H9 (cell line): ENCODE measurements around the gene CEP152. TPM values are rescaled to one million over a fixed set of nuclear protein-coding genes. Genes with fewer than 3 reads are reported as not detected.

Source experiments
- DNase-seq: peaks from one replicate; pipeline ENCODE4 v3.0.0-alpha.2; 2017
- H2AFZ ChIP-seq: one replicate; pipeline ENCODE4 v1.6.1; 2013; ENCODE audit warnings: mild to moderate bottlenecking, low read length, control low read depth, moderate library complexity
- H2AK5ac ChIP-seq: 2 replicates; pipeline ENCODE4 v1.6.1; 2013; ENCODE audit warnings: low read length, control low read depth, mixed read lengths; ENCODE audit not compliant: insufficient read length
- H2BK120ac ChIP-seq: one replicate; pipeline ENCODE4 v1.6.1; 2013; ENCODE audit warnings: low read depth, mild to moderate bottlenecking, low read length, control low read depth, inconsistent platforms; ENCODE audit not compliant: poor library complexity, severe bottlenecking
- H2BK12ac ChIP-seq: 2 replicates; pipeline ENCODE4 v1.6.1; 2013; ENCODE audit warnings: low read length, control low read depth, mixed read lengths, low read depth; ENCODE audit not compliant: insufficient read length
- H2BK15ac ChIP-seq: 2 replicates; pipeline ENCODE4 v1.6.1; 2013; ENCODE audit warnings: low read depth, low read length, control low read depth
- H2BK20ac ChIP-seq: one replicate; pipeline ENCODE4 v1.6.1; 2013; ENCODE audit warnings: low read depth, mild to moderate bottlenecking, low read length, control low read depth, inconsistent platforms; ENCODE audit not compliant: poor library complexity, severe bottlenecking
- H2BK5ac ChIP-seq: 2 replicates; pipeline ENCODE4 v1.6.1; 2013; ENCODE audit warnings: low read length, control low read depth, mixed read lengths; ENCODE audit not compliant: insufficient read length
- H3K14ac ChIP-seq: 2 replicates; pipeline ENCODE4 v1.6.1; 2013; ENCODE audit warnings: low read length, control low read depth; ENCODE audit not compliant: insufficient read depth
- H3K18ac ChIP-seq: 2 replicates; pipeline ENCODE4 v1.6.1; 2013; ENCODE audit warnings: low read depth, mild to moderate bottlenecking, mixed read lengths, low read length, control low read depth; ENCODE audit not compliant: insufficient read length
- H3K23ac ChIP-seq: 2 replicates; pipeline ENCODE4 v1.6.1; 2013; ENCODE audit warnings: low read length, control low read depth, mixed read lengths, low read depth; ENCODE audit not compliant: insufficient read length
- H3K23me2 ChIP-seq: 2 replicates; pipeline ENCODE4 v1.6.1; 2013; ENCODE audit warnings: low read depth, mild to moderate bottlenecking, mixed read lengths, low read length, control low read depth; ENCODE audit not compliant: insufficient read length, poor library complexity, severe bottlenecking
- H3K27ac ChIP-seq: 2 replicates; pipeline ENCODE4 v1.5.1; 2013; ENCODE audit warnings: low read length, control low read depth, mixed read lengths, low read depth; ENCODE audit not compliant: insufficient read length
- H3K27me3 ChIP-seq: 2 replicates; pipeline ENCODE4 v1.6.1; 2013; ENCODE audit warnings: low read length, control low read depth, inconsistent platforms; ENCODE audit not compliant: insufficient read depth
- H3K4ac ChIP-seq: 2 replicates; pipeline ENCODE4 v1.6.1; 2013; ENCODE audit warnings: low read depth, mild to moderate bottlenecking, control low read depth, inconsistent platforms, low read length, moderate library complexity
- H3K4me1 ChIP-seq: 2 replicates; pipeline ENCODE4 v1.6.1; 2013; ENCODE audit warnings: low read length, control low read depth, inconsistent platforms; ENCODE audit not compliant: insufficient read depth
- H3K4me2 ChIP-seq: 2 replicates; pipeline ENCODE4 v1.6.1; 2013; ENCODE audit warnings: low read length, control low read depth, mixed read lengths; ENCODE audit not compliant: insufficient read length, insufficient read depth
- H3K56ac ChIP-seq: 2 replicates; pipeline ENCODE4 v1.6.1; 2013; ENCODE audit warnings: low read depth, mild to moderate bottlenecking, mixed read lengths, low read length, control low read depth; ENCODE audit not compliant: insufficient read length
- H3K79me1 ChIP-seq: 2 replicates; pipeline ENCODE4 v1.6.1; 2013; ENCODE audit warnings: low read depth, mild to moderate bottlenecking, moderate library complexity, low read length, control low read depth, inconsistent platforms; ENCODE audit not compliant: insufficient read depth, poor library complexity, severe bottlenecking
- H3K79me2 ChIP-seq: 2 replicates; pipeline ENCODE4 v1.6.1; 2013; ENCODE audit warnings: low read length, control low read depth, inconsistent platforms; ENCODE audit not compliant: insufficient read depth
- H3K9ac ChIP-seq: 2 replicates; pipeline ENCODE4 v1.6.1; 2013; ENCODE audit warnings: low read length, control low read depth, mixed read lengths; ENCODE audit not compliant: insufficient read length; ENCODE audit errors: extremely low read depth
- H3K9me3 ChIP-seq: one replicate; pipeline ENCODE4 v1.6.1; 2013; ENCODE audit warnings: low read depth, low read length, inconsistent platforms; ENCODE audit not compliant: control insufficient read depth
- H3T11ph ChIP-seq: one replicate; pipeline ENCODE4 v1.6.1; 2013; ENCODE audit warnings: mild to moderate bottlenecking, low read length, control low read depth, inconsistent platforms
- H4K20me1 ChIP-seq: one replicate; pipeline ENCODE4 v1.6.1; 2013; ENCODE audit not compliant: control insufficient read depth, insufficient read length, insufficient read depth
- H4K5ac ChIP-seq: 2 replicates; pipeline ENCODE4 v1.6.1; 2013; ENCODE audit warnings: low read depth, mild to moderate bottlenecking, mixed read lengths, low read length, control low read depth; ENCODE audit not compliant: insufficient read length
- H4K8ac ChIP-seq: replicated peaks from 2 replicates; pipeline ENCODE4 v1.6.1; 2013; ENCODE audit warnings: low read length, control low read depth, mixed read lengths, low read depth; ENCODE audit not compliant: insufficient read length
- H4K91ac ChIP-seq: 2 replicates; pipeline ENCODE4 v1.6.1; 2013; ENCODE audit warnings: low read depth, mild to moderate bottlenecking, moderate library complexity, mixed read lengths, low read length, control low read depth; ENCODE audit not compliant: insufficient read length
- H3K27ac Mint-ChIP-seq, 3 experiments: 2 replicates in 2 of 3; 3 replicates in 1 of 3; pipeline ENCODE4 v1.8.0; 2020 to 2021; ENCODE audit warnings: mixed read lengths in 3 of 3, mild to moderate bottlenecking in 1 of 3, moderate library complexity in 1 of 3
- H3K27me3 Mint-ChIP-seq: 2 replicates; pipeline ENCODE4 v1.8.0; 2021; ENCODE audit warnings: low read depth, mild to moderate bottlenecking, moderate library complexity, mixed read lengths
- H3K36me3 Mint-ChIP-seq, 3 experiments: 2 replicates in 2 of 3; 3 replicates in 1 of 3; pipeline ENCODE4 v1.8.0; 2020 to 2021; ENCODE audit warnings: low read depth in 3 of 3, mixed read lengths in 3 of 3; ENCODE audit not compliant: insufficient read depth in 1 of 3
- H3K4me1 Mint-ChIP-seq, 2 experiments: 2 replicates each; pipeline ENCODE4 v1.8.0; 2020; ENCODE audit warnings: mixed read lengths in 2 of 2
- H3K4me3 Mint-ChIP-seq, 2 experiments: 2 replicates in 1 of 2; 3 replicates in 1 of 2; pipeline ENCODE4 v1.8.0; 2020 to 2021; ENCODE audit warnings: mild to moderate bottlenecking in 2 of 2, mixed read lengths in 2 of 2, moderate library complexity in 1 of 2
- H3K9me3 Mint-ChIP-seq, 2 experiments: 2 replicates in 1 of 2; 3 replicates in 1 of 2; pipeline ENCODE4 v1.8.0; 2020; ENCODE audit warnings: mild to moderate bottlenecking in 2 of 2, mixed read lengths in 2 of 2, moderate library complexity in 1 of 2
- WGBS: extraction: QIAGEN DNeasy Blood & Tissue Kit; methylation state at CpG from one replicate; pipeline ENCODE4 v1.1.7; 2013; ENCODE audit warnings: missing lambda C conversion rate, low lambda C conversion rate, mixed read lengths; ENCODE audit not compliant: insufficient read length; ENCODE audit errors: extremely low coverage; 5-methylcytosine and 5-hydroxymethylcytosine counted together
- total RNA-seq: library from RNA; stranded (reverse); gene quantifications from 2 replicates; pipeline ENCODE4 v1.2.1, GENCODE V29; 2021
- TF ChIP-seq, protein P1 (sequence below): fragments of 200-600 bp; sonication (generic); conservative IDR thresholded peaks from 3 replicates; pipeline ENCODE4 v1.8.0; 2021; ENCODE audit warnings: antibody characterized with exemption, mild to moderate bottlenecking

CEP152 gene
- total RNA-seq, 1 experiment from 2014 or later, result 10.9 TPM

DNA sequence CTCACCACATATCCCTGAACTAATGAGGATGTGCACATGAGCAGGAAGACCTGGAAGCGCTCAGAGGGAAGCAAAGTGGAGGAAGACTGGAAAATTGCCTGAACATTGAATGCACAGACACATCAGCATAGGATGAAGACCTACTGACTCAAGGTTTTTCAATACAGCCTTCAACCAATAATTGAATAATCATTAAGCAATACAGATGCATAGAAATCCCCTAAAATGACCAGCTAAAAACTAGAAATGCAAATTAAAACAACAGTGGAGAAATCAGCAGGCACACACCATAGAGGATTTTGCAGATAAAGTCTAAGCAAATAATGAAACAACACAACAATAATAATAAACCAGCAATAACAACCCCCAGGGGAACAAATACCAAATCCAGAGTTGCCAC is 80.4 kb downstream of the CEP152 start:
- peaks cover 7 to 10% of the 10 kb centered on the region in 2 experiments; a peak in 4 of 5 replicates for H3K9me3 Mint-ChIP-seq
- no CpG with 5 or more reads among the region's 1 CpG for WGBS

More for the DNA sequence above, 80.4 kb downstream of the CEP152 start:
- TF ChIP-seq, protein P1, sequence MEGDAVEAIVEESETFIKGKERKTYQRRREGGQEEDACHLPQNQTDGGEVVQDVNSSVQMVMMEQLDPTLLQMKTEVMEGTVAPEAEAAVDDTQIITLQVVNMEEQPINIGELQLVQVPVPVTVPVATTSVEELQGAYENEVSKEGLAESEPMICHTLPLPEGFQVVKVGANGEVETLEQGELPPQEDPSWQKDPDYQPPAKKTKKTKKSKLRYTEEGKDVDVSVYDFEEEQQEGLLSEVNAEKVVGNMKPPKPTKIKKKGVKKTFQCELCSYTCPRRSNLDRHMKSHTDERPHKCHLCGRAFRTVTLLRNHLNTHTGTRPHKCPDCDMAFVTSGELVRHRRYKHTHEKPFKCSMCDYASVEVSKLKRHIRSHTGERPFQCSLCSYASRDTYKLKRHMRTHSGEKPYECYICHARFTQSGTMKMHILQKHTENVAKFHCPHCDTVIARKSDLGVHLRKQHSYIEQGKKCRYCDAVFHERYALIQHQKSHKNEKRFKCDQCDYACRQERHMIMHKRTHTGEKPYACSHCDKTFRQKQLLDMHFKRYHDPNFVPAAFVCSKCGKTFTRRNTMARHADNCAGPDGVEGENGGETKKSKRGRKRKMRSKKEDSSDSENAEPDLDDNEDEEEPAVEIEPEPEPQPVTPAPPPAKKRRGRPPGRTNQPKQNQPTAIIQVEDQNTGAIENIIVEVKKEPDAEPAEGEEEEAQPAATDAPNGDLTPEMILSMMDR, result no peak
- H4K91ac ChIP-seq, result no peak overlapping the region
- H4K5ac ChIP-seq, result no peak overlapping the region
- H2AK5ac ChIP-seq, result no peak overlapping the region
- no peak overlapping the region for H3K4me2 ChIP-seq
- H3K18ac ChIP-seq, result no peak overlapping the region
- peaks cover 15 to 19% (median 19%) of the 10 kb centered on the region in 3 experiments for H3K36me3 Mint-ChIP-seq
- no peaks in the 10 kb centered on the region for H3K23me2 ChIP-seq
- no peak overlapping the region for H3K23ac ChIP-seq
- no peak overlapping the region for H4K8ac ChIP-seq
- no peak overlapping the region for H2BK20ac ChIP-seq
- no peaks in the 10 kb centered on the region; the same call in 1 of the 2 replicates for H3K27me3 Mint-ChIP-seq
- H3K56ac ChIP-seq, result no peak overlapping the region
- peak overlapping the region in 1 of 3 experiments; percentile 60; a peak in 1 of 7 replicates for H3K27ac Mint-ChIP-seq
- H2AFZ ChIP-seq, result no peak overlapping the region
- no peaks in the 10 kb centered on the region for H3K9me3 ChIP-seq
- H3K4ac ChIP-seq, result no peak overlapping the region
- H2BK12ac ChIP-seq, result no peak overlapping the region
- no peak overlapping the region for H2BK5ac ChIP-seq
- DNase-seq, result no peak
- no peaks in the 10 kb centered on the region for H4K20me1 ChIP-seq
- no peak overlapping the region for H3K4me3 Mint-ChIP-seq
- no peaks in the 10 kb centered on the region for H3K27me3 ChIP-seq
- H3K14ac ChIP-seq, result no peak overlapping the region
- H3K27ac ChIP-seq, result no peak overlapping the region
- H2BK15ac ChIP-seq, result no peak overlapping the region
- no peaks in the 10 kb centered on the region for H3K79me2 ChIP-seq
- H3T11ph ChIP-seq, result no peak overlapping the region
- no peaks in the 10 kb centered on the region for H3K4me1 ChIP-seq
- H3K79me1 ChIP-seq, result no peaks in the 10 kb centered on the region
- no peak overlapping the region for H2BK120ac ChIP-seq
- H3K9ac ChIP-seq, result no peak overlapping the region
- H3K4me1 Mint-ChIP-seq, result no peaks in the 10 kb centered on the region
